Lower leg skin (tissue), 3 donors: Measurements from ENCODE around the gene ERG.

ENCODE experiments used
- POLR2A ChIP-seq, 2 donors: fragments of 450-650 bp; IDR thresholded peaks; one replicate each; pipeline ENCODE4 v1.6.1; 2016 to 2017; ENCODE audit warnings: antibody characterized with exemption in 2 of 2, mild to moderate bottlenecking in 1 of 2, moderate library complexity in 1 of 2
- TF ChIP-seq, protein P1 (sequence below), 3 donors: fragments of 450-650 bp; IDR thresholded peaks; one replicate each; pipeline ENCODE4 v1.5.1; 2016; ENCODE audit warnings: antibody characterized with exemption in 3 of 3, mild to moderate bottlenecking in 3 of 3, moderate library complexity in 2 of 3

DNA sequence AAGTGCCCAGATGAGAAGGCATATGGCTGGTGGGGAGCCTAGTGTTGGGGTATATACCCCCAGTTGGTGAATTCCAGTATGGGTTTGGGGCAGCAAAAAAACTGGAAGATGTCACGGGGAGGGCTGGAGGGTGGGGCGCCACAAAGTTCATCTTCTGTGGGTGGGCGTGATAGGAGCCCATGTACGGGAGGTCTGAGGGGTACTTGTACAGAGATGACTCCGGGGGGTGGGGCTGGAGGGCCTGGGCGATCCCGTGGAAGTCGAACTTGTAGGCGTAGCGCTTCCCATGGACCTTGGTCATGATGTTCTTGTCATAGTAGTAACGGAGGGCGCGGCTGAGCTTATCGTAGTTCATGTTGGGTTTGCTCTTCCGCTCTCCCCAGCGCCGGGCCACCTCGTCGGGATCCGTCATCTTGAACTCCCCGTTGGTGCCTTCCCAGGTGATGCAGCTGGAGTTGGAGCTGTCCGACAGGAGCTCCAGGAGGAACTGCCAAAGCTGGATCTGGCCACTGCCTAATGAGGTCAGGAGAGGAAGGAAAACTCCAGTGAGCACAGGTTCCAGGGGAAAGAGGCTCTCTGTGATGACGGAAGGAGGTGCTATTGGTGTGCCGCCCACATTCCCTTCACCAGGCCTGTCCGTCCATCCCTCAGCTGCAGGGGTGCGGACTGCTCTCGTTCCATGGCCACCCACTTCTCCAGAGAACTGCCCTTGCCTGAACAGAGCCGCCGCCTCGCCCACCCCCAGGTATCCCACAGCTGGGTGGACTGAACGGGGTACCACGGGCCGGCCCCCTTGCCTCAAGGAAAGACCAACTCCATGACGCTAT, 114.7 kb downstream of the ERG start:
- TF ChIP-seq POLR2A (IDR thresholded peaks at IDR 0.05): no peak
- TF ChIP-seq, protein P1, sequence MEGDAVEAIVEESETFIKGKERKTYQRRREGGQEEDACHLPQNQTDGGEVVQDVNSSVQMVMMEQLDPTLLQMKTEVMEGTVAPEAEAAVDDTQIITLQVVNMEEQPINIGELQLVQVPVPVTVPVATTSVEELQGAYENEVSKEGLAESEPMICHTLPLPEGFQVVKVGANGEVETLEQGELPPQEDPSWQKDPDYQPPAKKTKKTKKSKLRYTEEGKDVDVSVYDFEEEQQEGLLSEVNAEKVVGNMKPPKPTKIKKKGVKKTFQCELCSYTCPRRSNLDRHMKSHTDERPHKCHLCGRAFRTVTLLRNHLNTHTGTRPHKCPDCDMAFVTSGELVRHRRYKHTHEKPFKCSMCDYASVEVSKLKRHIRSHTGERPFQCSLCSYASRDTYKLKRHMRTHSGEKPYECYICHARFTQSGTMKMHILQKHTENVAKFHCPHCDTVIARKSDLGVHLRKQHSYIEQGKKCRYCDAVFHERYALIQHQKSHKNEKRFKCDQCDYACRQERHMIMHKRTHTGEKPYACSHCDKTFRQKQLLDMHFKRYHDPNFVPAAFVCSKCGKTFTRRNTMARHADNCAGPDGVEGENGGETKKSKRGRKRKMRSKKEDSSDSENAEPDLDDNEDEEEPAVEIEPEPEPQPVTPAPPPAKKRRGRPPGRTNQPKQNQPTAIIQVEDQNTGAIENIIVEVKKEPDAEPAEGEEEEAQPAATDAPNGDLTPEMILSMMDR (IDR thresholded peaks at IDR 0.05): no peak
